ENCODE data around the gene APBA1.

DNA sequence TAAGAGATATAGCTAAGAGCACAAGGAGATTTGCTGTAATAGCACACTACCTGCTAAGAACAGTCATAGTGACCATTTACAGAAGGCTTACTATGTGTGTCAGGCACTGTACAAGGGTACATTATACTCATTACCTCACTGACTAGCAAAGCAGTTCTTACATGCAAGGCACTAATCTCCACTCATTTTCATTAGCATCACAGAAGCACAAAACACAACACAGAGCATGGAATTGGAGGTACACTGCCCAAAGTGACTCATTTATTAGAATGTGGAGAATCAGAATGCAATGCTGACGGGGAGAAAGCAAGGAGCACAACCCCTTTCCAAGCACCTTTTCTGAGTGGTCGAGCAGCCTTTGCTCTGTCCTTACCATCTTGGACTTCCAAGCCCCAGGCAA lies 177.4 kb downstream of the APBA1 start:
- TF ChIP-seq CTCF (IDR thresholded peaks at IDR 0.05) (no peak), EZH2 (IDR thresholded peaks at IDR 0.05; ENCODE audit: borderline replicate concordance, insufficient read depth, low read depth, low read length, poor library complexity, severe bottlenecking) (no peak)

All from B cell (primary cell).